A673 (cell line): Measurements from ENCODE around the gene POU2F3.

Source experiments
- EZH2 ChIP-seq: fragments of 200-600 bp; sonication (generic); IDR thresholded peaks from 2 replicates; pipeline ENCODE4 v1.6.1; 2017; ENCODE audit warnings: borderline replicate concordance, low read depth, mild to moderate bottlenecking, mixed read lengths, antibody characterized with exemption, low read length; ENCODE audit not compliant: poor library complexity, severe bottlenecking
- TF ChIP-seq, protein P1 (sequence below): fragments of 300-800, 200-600 bp; sonication (generic); conservative IDR thresholded peaks from 2 replicates; pipeline ENCODE4 v1.5.1; 2017; ENCODE audit warnings: low read depth, mild to moderate bottlenecking, antibody characterized with exemption, low read length, moderate library complexity, mixed read lengths

DNA sequence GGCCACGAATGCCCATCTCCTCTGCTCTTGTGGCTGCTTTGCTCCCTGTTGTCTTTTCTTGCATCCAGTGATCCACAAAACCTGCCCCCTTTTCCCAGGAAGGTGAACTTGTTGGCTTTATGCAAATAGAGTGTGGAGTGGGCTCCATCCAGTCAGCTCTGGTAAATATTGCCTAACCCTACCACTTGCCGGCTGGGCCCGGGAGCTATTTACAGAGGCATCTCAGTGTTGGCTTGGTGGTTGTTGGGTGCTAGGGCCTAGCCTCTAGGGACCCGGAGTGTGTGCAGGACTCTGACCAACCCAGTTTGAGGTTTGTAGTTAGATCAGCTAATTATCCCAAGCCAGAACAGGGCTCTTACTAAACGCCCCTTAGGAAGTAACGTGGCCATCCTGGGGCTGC is 44.3 kb downstream of the POU2F3 start:
- TF ChIP-seq, protein P1, sequence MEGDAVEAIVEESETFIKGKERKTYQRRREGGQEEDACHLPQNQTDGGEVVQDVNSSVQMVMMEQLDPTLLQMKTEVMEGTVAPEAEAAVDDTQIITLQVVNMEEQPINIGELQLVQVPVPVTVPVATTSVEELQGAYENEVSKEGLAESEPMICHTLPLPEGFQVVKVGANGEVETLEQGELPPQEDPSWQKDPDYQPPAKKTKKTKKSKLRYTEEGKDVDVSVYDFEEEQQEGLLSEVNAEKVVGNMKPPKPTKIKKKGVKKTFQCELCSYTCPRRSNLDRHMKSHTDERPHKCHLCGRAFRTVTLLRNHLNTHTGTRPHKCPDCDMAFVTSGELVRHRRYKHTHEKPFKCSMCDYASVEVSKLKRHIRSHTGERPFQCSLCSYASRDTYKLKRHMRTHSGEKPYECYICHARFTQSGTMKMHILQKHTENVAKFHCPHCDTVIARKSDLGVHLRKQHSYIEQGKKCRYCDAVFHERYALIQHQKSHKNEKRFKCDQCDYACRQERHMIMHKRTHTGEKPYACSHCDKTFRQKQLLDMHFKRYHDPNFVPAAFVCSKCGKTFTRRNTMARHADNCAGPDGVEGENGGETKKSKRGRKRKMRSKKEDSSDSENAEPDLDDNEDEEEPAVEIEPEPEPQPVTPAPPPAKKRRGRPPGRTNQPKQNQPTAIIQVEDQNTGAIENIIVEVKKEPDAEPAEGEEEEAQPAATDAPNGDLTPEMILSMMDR = no peak
- TF ChIP-seq EZH2 = no peak
